HL-60 (cell line): ENCODE measurements around the gene EHD1.

Experiments
- TF ChIP-seq, protein P1 (sequence below): IDR thresholded peaks from one replicate; pipeline ENCODE4 v1.5.1; 2011; ENCODE audit warnings: low read length, control low read depth, inconsistent platforms; ENCODE audit not compliant: insufficient read depth
- TF ChIP-seq, protein P2 (sequence below): IDR thresholded peaks from 2 replicates; pipeline ENCODE4 v1.6.1; 2012; ENCODE audit warnings: low read depth; ENCODE audit not compliant: insufficient replicate concordance

DNA sequence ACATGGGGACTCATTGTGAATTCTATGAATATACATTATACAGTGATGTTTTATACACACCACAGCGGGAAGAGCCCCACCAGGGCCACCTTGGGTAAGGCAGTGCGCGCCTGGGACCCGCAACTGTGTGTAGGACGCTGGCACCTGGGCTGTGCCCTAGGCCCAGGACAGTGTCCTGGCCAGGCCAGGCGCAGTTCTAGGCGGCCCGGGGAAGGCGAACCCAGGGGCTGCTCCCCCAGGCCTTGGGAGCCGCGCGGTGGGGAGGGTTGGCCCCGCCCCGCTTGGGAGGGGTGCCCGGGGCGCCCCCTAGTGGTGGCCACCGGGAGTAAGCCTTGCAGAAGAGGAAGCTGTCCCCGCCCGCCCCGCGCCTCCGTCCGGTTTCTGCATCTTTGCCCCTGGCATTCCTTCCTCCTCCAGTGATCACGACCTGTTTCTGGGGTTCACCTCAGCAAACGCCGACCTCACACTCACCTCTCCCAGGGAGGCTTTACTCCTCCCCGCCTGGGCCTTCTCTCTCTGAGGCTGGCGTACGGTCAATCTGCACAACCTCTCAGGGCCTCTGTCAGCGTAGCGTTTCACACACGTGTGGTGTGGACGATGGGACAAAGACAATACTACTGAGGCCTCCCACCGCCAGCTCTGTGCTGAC is 9.5 kb upstream of the EHD1 start:
- TF ChIP-seq, protein P1, sequence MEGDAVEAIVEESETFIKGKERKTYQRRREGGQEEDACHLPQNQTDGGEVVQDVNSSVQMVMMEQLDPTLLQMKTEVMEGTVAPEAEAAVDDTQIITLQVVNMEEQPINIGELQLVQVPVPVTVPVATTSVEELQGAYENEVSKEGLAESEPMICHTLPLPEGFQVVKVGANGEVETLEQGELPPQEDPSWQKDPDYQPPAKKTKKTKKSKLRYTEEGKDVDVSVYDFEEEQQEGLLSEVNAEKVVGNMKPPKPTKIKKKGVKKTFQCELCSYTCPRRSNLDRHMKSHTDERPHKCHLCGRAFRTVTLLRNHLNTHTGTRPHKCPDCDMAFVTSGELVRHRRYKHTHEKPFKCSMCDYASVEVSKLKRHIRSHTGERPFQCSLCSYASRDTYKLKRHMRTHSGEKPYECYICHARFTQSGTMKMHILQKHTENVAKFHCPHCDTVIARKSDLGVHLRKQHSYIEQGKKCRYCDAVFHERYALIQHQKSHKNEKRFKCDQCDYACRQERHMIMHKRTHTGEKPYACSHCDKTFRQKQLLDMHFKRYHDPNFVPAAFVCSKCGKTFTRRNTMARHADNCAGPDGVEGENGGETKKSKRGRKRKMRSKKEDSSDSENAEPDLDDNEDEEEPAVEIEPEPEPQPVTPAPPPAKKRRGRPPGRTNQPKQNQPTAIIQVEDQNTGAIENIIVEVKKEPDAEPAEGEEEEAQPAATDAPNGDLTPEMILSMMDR: peak; percentile 61
- TF ChIP-seq, protein P2, sequence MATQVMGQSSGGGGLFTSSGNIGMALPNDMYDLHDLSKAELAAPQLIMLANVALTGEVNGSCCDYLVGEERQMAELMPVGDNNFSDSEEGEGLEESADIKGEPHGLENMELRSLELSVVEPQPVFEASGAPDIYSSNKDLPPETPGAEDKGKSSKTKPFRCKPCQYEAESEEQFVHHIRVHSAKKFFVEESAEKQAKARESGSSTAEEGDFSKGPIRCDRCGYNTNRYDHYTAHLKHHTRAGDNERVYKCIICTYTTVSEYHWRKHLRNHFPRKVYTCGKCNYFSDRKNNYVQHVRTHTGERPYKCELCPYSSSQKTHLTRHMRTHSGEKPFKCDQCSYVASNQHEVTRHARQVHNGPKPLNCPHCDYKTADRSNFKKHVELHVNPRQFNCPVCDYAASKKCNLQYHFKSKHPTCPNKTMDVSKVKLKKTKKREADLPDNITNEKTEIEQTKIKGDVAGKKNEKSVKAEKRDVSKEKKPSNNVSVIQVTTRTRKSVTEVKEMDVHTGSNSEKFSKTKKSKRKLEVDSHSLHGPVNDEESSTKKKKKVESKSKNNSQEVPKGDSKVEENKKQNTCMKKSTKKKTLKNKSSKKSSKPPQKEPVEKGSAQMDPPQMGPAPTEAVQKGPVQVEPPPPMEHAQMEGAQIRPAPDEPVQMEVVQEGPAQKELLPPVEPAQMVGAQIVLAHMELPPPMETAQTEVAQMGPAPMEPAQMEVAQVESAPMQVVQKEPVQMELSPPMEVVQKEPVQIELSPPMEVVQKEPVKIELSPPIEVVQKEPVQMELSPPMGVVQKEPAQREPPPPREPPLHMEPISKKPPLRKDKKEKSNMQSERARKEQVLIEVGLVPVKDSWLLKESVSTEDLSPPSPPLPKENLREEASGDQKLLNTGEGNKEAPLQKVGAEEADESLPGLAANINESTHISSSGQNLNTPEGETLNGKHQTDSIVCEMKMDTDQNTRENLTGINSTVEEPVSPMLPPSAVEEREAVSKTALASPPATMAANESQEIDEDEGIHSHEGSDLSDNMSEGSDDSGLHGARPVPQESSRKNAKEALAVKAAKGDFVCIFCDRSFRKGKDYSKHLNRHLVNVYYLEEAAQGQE: no peak
